B cell (primary cell): ENCODE measurements around the gene ITGA3. TPM values are rescaled to one million over a fixed set of nuclear protein-coding genes. Genes with fewer than 3 reads are reported as not detected.

Experiments
- ATAC-seq: fragments of 200-7000 bp; cut with Tn5 transposase; one replicate; pipeline ENCODE4 v1.10.0; 2021; ENCODE audit warnings: low read depth, mild to moderate bottlenecking, moderate number of reproducible peaks, moderate library complexity
- CTCF ChIA-PET: fragments of 350-600 bp; sonication (Branson Sonifier 250); formaldehyde crosslinking; loops from one replicate; lab custom pipeline; 2021; ENCODE audit warnings: antibody characterized with exemption, inconsistent platforms; lab: Charles Lee
- POLR2A ChIA-PET: fragments of 350-600 bp; sonication (Branson Sonifier 250); formaldehyde crosslinking; loops from one replicate; lab custom pipeline; 2021; ENCODE audit warnings: antibody characterized with exemption; lab: Charles Lee
- DNase-seq: peaks from one replicate; pipeline ENCODE4 v3.0.0; 2013
- H2AFZ ChIP-seq: 2 replicates; pipeline ENCODE4 v1.6.1; 2012; ENCODE audit warnings: mild to moderate bottlenecking, low read depth, low read length; ENCODE audit not compliant: insufficient read depth, poor library complexity, severe bottlenecking
- H3K27ac ChIP-seq, 2 donors: 1 replicate in 1 of 2; 2 replicates in 1 of 2; pipeline ENCODE4 v1.5.1; 2012 to 2013; ENCODE audit warnings: low read length in 2 of 2, mild to moderate bottlenecking in 2 of 2, moderate library complexity in 1 of 2
- H3K27me3 ChIP-seq, 4 experiments: fragments of 200-600 bp in 1 of 4; sonication (generic) in 1 of 4; replicated peaks in 1 of 4; 1 replicate in 2 of 4; 2 replicates in 2 of 4; pipeline versions ENCODE4 v1.6.1 to v1.7.0; 2013 to 2016; ENCODE audit warnings: low read length in 3 of 4, mild to moderate bottlenecking in 2 of 4, mixed read lengths in 1 of 4, moderate library complexity in 1 of 4; ENCODE audit not compliant: insufficient read depth in 4 of 4, control insufficient read depth in 3 of 4; ENCODE audit errors: control extremely low read depth in 1 of 4
- H3K36me3 ChIP-seq, 2 experiments: replicated peaks in 1 of 2; 1 replicate in 1 of 2; 2 replicates in 1 of 2; pipeline versions ENCODE4 v1.6.1 to v1.7.1; 2013; ENCODE audit warnings: low read length in 1 of 2; ENCODE audit not compliant: insufficient read depth in 2 of 2, control insufficient read depth in 1 of 2; ENCODE audit errors: control extremely low read depth in 1 of 2, extremely low read depth in 1 of 2
- H3K4me1 ChIP-seq, 2 donors: fragments of 200-600 bp in 1 of 2; sonication (generic) in 1 of 2; 1 replicate in 1 of 2; 2 replicates in 1 of 2; pipeline versions ENCODE4 v1.5.1 to v1.6.1; 2013 to 2017; ENCODE audit warnings: low read length in 2 of 2; ENCODE audit not compliant: control insufficient read depth in 2 of 2, insufficient read depth in 2 of 2
- H3K4me2 ChIP-seq: replicated peaks from 2 replicates; pipeline ENCODE3; 2012; ENCODE audit warnings: mild to moderate bottlenecking, low read depth, low read length; ENCODE audit not compliant: poor library complexity, severe bottlenecking
- H3K4me3 ChIP-seq, 5 experiments: fragments of 200-600 bp in 1 of 5; sonication (generic) in 1 of 5; 1 replicate in 3 of 5; 2 replicates in 2 of 5; pipeline versions ENCODE4 v1.5.1 to v1.7.0; 2011 to 2016; ENCODE audit warnings: low read length in 4 of 5, mild to moderate bottlenecking in 4 of 5, low read depth in 2 of 5, control low read depth in 1 of 5, moderate library complexity in 1 of 5; ENCODE audit not compliant: insufficient read depth in 1 of 5; ENCODE audit errors: control extremely low read depth in 1 of 5, extremely low read depth in 1 of 5
- H3K79me2 ChIP-seq: fragments of 200-600 bp; sonication (generic); one replicate; pipeline ENCODE4 v1.6.0; 2016; ENCODE audit warnings: low read length; ENCODE audit not compliant: control insufficient read depth, insufficient read depth
- H3K9ac ChIP-seq: fragments of 200-600 bp; sonication (generic); 2 replicates; pipeline ENCODE4 v1.6.1; 2017; ENCODE audit warnings: mild to moderate bottlenecking, low read length, moderate library complexity
- H3K9me3 ChIP-seq, 3 donors: one replicate each; pipeline versions ENCODE4 v1.6.1 to v1.7.1; 2013; ENCODE audit warnings: low read length in 2 of 3; ENCODE audit not compliant: control insufficient read depth in 2 of 3, insufficient read depth in 1 of 3; ENCODE audit errors: control extremely low read depth in 1 of 3
- H4K20me1 ChIP-seq: 2 replicates; pipeline ENCODE4 v1.6.0; 2012; ENCODE audit warnings: mild to moderate bottlenecking, low read length; ENCODE audit not compliant: insufficient read depth, control insufficient read depth, poor library complexity, severe bottlenecking
- H3K27ac Mint-ChIP-seq: one replicate; pipeline ENCODE4 v1.8.0; 2021; ENCODE audit warnings: mixed read lengths
- H3K27me3 Mint-ChIP-seq: one replicate; pipeline ENCODE4 v1.8.0; 2021; ENCODE audit warnings: mixed read lengths
- H3K4me1 Mint-ChIP-seq: one replicate; pipeline ENCODE4 v1.8.0; 2021; ENCODE audit warnings: mixed read lengths
- H3K4me3 Mint-ChIP-seq: one replicate; pipeline ENCODE4 v1.8.0; 2021; ENCODE audit warnings: mixed read lengths
- H3K9me3 Mint-ChIP-seq: one replicate; pipeline ENCODE4 v1.8.0; 2022; ENCODE audit warnings: mixed read lengths; ENCODE audit not compliant: insufficient read depth
- CTCF ChIP-seq: fragments of 200-600 bp; IDR thresholded peaks from one replicate; pipeline ENCODE4 v1.8.0; 2022; ENCODE audit warnings: antibody characterized with exemption, mild to moderate bottlenecking
- EZH2 ChIP-seq: IDR thresholded peaks from 2 replicates; pipeline ENCODE4 v1.6.1; 2012; ENCODE audit warnings: borderline replicate concordance, low read depth, mild to moderate bottlenecking, moderate library complexity, low read length; ENCODE audit not compliant: insufficient read depth, poor library complexity, severe bottlenecking
- WGBS: methylation state at CpG from one replicate; pipeline ENCODE4 v1.1.5; 2013; ENCODE audit warnings: missing lambda C conversion rate; ENCODE audit not compliant: insufficient coverage; 5-methylcytosine and 5-hydroxymethylcytosine counted together
- intact Hi-C: fragments of 100-400 bp; cut with micrococcal nuclease; formaldehyde crosslinking; loops from one replicate; pipeline ENCODE4 v1.10.0; 2022
- polyA plus RNA-seq: library from polyadenylated mRNA; depleted of rRNA; stranded (reverse); fragments of >200 nt; gene quantifications from 2 replicates; pipeline ENCODE4 v1.2.3, GENCODE V29; 2012
- total RNA-seq, 2 donors: library from RNA; stranded (reverse); fragments of 120-200 nt in 1 of 2; gene quantifications; 1 replicate in 1 of 2; 2 replicates in 1 of 2; pipeline versions ENCODE4 v1.2.3 to v1.2.4, GENCODE V29; 2013 to 2022

The ITGA3 gene
- total and polyA plus RNA-seq, 2 donors (not counting 1 experiment from before 2014, with no cell fraction given), result 11.9 to 13.3 TPM

GRCh38 chr17:50053654-50053960 lies 2.3 kb upstream of the ITGA3 start:
- WGBS, result 88% methylated on average over 3 of the region's 3 CpGs
- Histone ChIP-seq H3K9ac (no peak overlapping the region), H3K4me1 (peaks cover 11 to 15% of the 10 kb centered on the region in 2 donors), H3K4me3 (no peak overlapping the region), H3K27ac (no peak overlapping the region), H3K79me2 (no peaks in the 10 kb centered on the region), H2AFZ (no peak overlapping the region), H3K27me3 (peaks cover 0 to 33% (median 2%) of the 10 kb centered on the region in 4 experiments), H3K4me2 (no peak overlapping the region), H3K36me3 (no peaks in the 10 kb centered on the region), H4K20me1 (no peaks in the 10 kb centered on the region), H3K9me3 (peaks cover 0 to 3% (median 0%) of the 10 kb centered on the region in 3 donors)
- H3K4me3 Mint-ChIP-seq, result no peak overlapping the region
- intact Hi-C loops, result no loop called here
- no peak for ATAC-seq
- no peak overlapping the region for H3K27ac Mint-ChIP-seq
- ChIA-PET CTCF (interaction anchor here (0.9 to 3.4 kb wide), 2 partner anchors 40 to 57 kb away, joined by 3 to 13 read pairs; no protein-coding TSS in a partner anchor), POLR2A (no interaction called here)
- peaks cover 20% of the 10 kb centered on the region for H3K27me3 Mint-ChIP-seq
- H3K9me3 Mint-ChIP-seq, result no peaks in the 10 kb centered on the region
- TF ChIP-seq EZH2 (no peak), CTCF (no peak)
- no peak for DNase-seq
- peaks cover 22% of the 10 kb centered on the region for H3K4me1 Mint-ChIP-seq

DNA sequence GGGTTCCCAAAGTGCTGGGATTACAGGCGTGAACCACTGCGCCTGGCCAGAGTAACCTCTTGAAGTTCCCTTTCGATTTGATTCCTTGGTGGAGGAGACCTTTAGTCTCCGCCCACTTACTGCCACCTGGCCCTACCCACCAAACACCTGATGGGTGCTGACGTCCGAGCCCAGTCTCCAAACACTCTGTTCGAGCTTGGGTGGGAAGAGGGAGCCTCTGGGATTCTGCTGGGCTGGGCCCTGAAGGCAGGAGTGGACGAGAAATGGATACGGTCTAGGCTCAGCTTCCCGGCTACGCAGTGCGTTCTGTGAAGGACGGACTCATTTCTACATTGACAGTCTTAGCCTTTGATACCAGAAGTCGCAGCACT lies 870 bp upstream of the ITGA3 start:
- Mint-ChIP-seq H3K9me3 (no peaks in the 10 kb centered on the region), H3K4me1 (peaks cover 22% of the 10 kb centered on the region), H3K4me3 (peak overlapping the region; percentile 92), H3K27ac (peak overlapping the region; percentile 75), H3K27me3 (peaks cover 17% of the 10 kb centered on the region)
- no peaks in the 10 kb centered on the region for H3K36me3 ChIP-seq
- peak; percentile 53 for DNase-seq
- H3K79me2 ChIP-seq, result no peaks in the 10 kb centered on the region
- POLR2A ChIA-PET, result no interaction called here
- 6% methylated on average over 12 of the region's 14 CpGs for WGBS
- intact Hi-C loops, result loop anchor here (1.0 kb wide), 1 partner anchor 28 kb away; no protein-coding TSS in a partner anchor
- H4K20me1 ChIP-seq, result no peaks in the 10 kb centered on the region
- peak overlapping the region; percentile 93 for H2AFZ ChIP-seq
- no peak overlapping the region for H3K27ac ChIP-seq
- no peak for TF ChIP-seq CTCF
- TF ChIP-seq EZH2, result no peak
- H3K9me3 ChIP-seq, result peaks cover 0 to 3% (median 0%) of the 10 kb centered on the region in 3 donors
- H3K4me1 ChIP-seq, result peaks cover 11 to 15% of the 10 kb centered on the region in 2 donors
- peaks cover 0 to 43% (median 3%) of the 10 kb centered on the region in 4 experiments for H3K27me3 ChIP-seq
- ATAC-seq, result no peak
- CTCF ChIA-PET, result interaction anchor here (3.3 to 3.7 kb wide), 3 partner anchors 29 to 57 kb away, joined by 13 to 25 read pairs (median 15); no protein-coding TSS in a partner anchor
- peak overlapping the region; percentile 99 for H3K4me2 ChIP-seq
- peak overlapping the region; percentile 40 to 80 (median 64) for H3K4me3 ChIP-seq
- H3K9ac ChIP-seq, result peak overlapping the region; percentile 75
